Measurements from ENCODE around the gene CTSL.
A peak's percentile ranks its signal among the peaks of the same experiment; 100 is the strongest.

CTSL gene

GRCh38 chr9:87718231-87718630 lies 7.7 kb upstream of the CTSL start:
- no peaks in the 10 kb centered on the region for H3K36me3 Mint-ChIP-seq (ENCODE audit: low read depth)
- no peak overlapping the region for H3K4me3 Mint-ChIP-seq
- H3K9me3 Mint-ChIP-seq = no peaks in the 10 kb centered on the region
- H3K27ac Mint-ChIP-seq = no peak overlapping the region
- no peak for TF ChIP-seq CTCF (IDR thresholded peaks at IDR 0.05; ENCODE audit: unreplicated experiment in 3 of 3)
- peaks cover 3% of the 10 kb centered on the region for H3K27me3 Mint-ChIP-seq (ENCODE audit: low read depth)
- peaks cover 13% of the 10 kb centered on the region for H3K4me1 Mint-ChIP-seq

GRCh38 chr9:87718852-87719612 lies 6.9 kb upstream of the CTSL start:
- Mint-ChIP-seq H3K9me3 (no peaks in the 10 kb centered on the region), H3K4me3 (no peak overlapping the region), H3K4me1 (peaks cover 5% of the 10 kb centered on the region), H3K27me3 (ENCODE audit: low read depth) (peaks cover 3% of the 10 kb centered on the region), H3K36me3 (ENCODE audit: low read depth) (no peaks in the 10 kb centered on the region), H3K27ac (no peak overlapping the region)
- no peak for TF ChIP-seq CTCF (IDR thresholded peaks at IDR 0.05; ENCODE audit: unreplicated experiment in 3 of 3)

- no peak for TF ChIP-seq CTCF (IDR thresholded peaks at IDR 0.05; ENCODE audit: unreplicated experiment in 3 of 3)
- Mint-ChIP-seq H3K36me3 (ENCODE audit: low read depth) (no peaks in the 10 kb centered on the region), H3K9me3 (no peaks in the 10 kb centered on the region), H3K4me3 (no peak overlapping the region), H3K27ac (no peak overlapping the region), H3K27me3 (ENCODE audit: low read depth) (peaks cover 3% of the 10 kb centered on the region), H3K4me1 (no peaks in the 10 kb centered on the region)
Measured at GRCh38 chr9:87720173-87720572, 5.7 kb upstream of the CTSL start.

- Mint-ChIP-seq H3K27ac (no peak overlapping the region), H3K9me3 (no peaks in the 10 kb centered on the region), H3K4me1 (peaks cover 11% of the 10 kb centered on the region), H3K4me3 (no peak overlapping the region), H3K36me3 (ENCODE audit: low read depth) (peaks cover 3% of the 10 kb centered on the region), H3K27me3 (ENCODE audit: low read depth) (peaks cover 3% of the 10 kb centered on the region)
- TF ChIP-seq CTCF (IDR thresholded peaks at IDR 0.05; ENCODE audit: unreplicated experiment in 3 of 3) = no peak
Measured at GRCh38 chr9:87722393-87723088, 3.4 kb upstream of the CTSL start.

- H3K27ac Mint-ChIP-seq = peak overlapping the region; percentile 89 to 97 (median 95)
- TF ChIP-seq CTCF (IDR thresholded peaks at IDR 0.05; ENCODE audit: unreplicated experiment in 3 of 3) = no peak
- peaks cover 23% of the 10 kb centered on the region for H3K36me3 Mint-ChIP-seq (ENCODE audit: low read depth)
- no peaks in the 10 kb centered on the region for H3K9me3 Mint-ChIP-seq
- peak overlapping the region; percentile 94 to 97 (median 94) for H3K4me3 Mint-ChIP-seq
- H3K27me3 Mint-ChIP-seq (ENCODE audit: low read depth) = no peaks in the 10 kb centered on the region
- peaks cover 16% of the 10 kb centered on the region for H3K4me1 Mint-ChIP-seq
Measured at GRCh38 chr9:87725356-87725899, 491 bp upstream of the CTSL start.
